H1 (cell line): Measurements from ENCODE around the gene CCNYL1.

Experiments used
- ASH2L ChIP-seq: fragments of 200-600, 300-600 bp; sonication (generic); IDR thresholded peaks from one replicate; pipeline ENCODE4 v1.7.1; 2017; ENCODE audit warnings: low read length
- BRCA1 ChIP-seq: IDR thresholded peaks from 2 replicates; pipeline ENCODE4 v1.6.1; 2012; ENCODE audit warnings: low read depth, low read length, improper control_type of control experiment
- GABPA ChIP-seq: IDR thresholded peaks from 2 replicates; pipeline ENCODE4 v1.6.1; 2011; ENCODE audit warnings: mild to moderate bottlenecking, low read length, moderate library complexity, borderline replicate concordance; ENCODE audit not compliant: insufficient read depth
- JUND ChIP-seq: IDR thresholded peaks from 2 replicates; pipeline ENCODE4 v1.6.1; 2011; ENCODE audit warnings: mild to moderate bottlenecking, improper control_type of control experiment, low read length
- MAX ChIP-seq: IDR thresholded peaks from 2 replicates; pipeline ENCODE4 v1.6.1; 2012; ENCODE audit warnings: inconsistent platforms
- RAD21 ChIP-seq, 2 experiments: IDR thresholded peaks in 1 of 2; conservative IDR thresholded peaks in 1 of 2; 2 replicates each; pipeline ENCODE4 v1.6.1; 2011; ENCODE audit warnings: low read depth in 2 of 2, low read length in 2 of 2, improper control_type of control experiment in 1 of 2, inconsistent platforms in 1 of 2, mild to moderate bottlenecking in 1 of 2, moderate library complexity in 1 of 2
- TF ChIP-seq, protein P1 (sequence below), 3 experiments: IDR thresholded peaks; 1 replicate in 2 of 3; 2 replicates in 1 of 3; pipeline versions ENCODE4 v1.5.1 to v1.6.1; 2011; ENCODE audit warnings: low read length in 3 of 3, mild to moderate bottlenecking in 3 of 3, inconsistent platforms in 2 of 3, low read depth in 1 of 3, moderate library complexity in 1 of 3; ENCODE audit not compliant: insufficient read depth in 1 of 3; ENCODE audit errors: control extremely low read depth in 1 of 3

DNA sequence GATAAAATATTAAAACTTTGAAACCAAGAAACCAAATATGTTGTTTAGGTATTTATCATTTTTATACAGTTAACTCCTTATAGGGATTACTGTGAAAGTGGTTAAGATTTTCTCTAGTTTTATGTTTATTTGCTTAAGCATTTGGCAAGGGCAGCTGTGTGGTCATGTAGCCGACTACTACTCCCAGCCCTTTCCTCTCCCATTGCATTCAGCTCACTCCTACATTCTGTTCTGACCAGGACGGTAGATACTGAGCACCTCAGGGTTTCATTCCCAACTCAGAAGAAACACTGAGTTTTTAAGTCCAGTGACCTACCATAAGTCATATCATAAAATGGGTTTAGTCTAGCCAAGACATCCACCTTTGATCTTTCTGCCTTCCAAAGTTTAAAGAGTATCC, 38.4 kb downstream of the CCNYL1 start:
- TF ChIP-seq RAD21 (IDR thresholded peaks at IDR 0.05 in 1 of 2, conservative IDR thresholded peaks at IDR 0.05 in 1 of 2; ENCODE audit: low read depth in 2 of 2, low read length in 2 of 2) = no peak
- TF ChIP-seq, protein P1, sequence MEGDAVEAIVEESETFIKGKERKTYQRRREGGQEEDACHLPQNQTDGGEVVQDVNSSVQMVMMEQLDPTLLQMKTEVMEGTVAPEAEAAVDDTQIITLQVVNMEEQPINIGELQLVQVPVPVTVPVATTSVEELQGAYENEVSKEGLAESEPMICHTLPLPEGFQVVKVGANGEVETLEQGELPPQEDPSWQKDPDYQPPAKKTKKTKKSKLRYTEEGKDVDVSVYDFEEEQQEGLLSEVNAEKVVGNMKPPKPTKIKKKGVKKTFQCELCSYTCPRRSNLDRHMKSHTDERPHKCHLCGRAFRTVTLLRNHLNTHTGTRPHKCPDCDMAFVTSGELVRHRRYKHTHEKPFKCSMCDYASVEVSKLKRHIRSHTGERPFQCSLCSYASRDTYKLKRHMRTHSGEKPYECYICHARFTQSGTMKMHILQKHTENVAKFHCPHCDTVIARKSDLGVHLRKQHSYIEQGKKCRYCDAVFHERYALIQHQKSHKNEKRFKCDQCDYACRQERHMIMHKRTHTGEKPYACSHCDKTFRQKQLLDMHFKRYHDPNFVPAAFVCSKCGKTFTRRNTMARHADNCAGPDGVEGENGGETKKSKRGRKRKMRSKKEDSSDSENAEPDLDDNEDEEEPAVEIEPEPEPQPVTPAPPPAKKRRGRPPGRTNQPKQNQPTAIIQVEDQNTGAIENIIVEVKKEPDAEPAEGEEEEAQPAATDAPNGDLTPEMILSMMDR (IDR thresholded peaks at IDR 0.05; ENCODE audit: control extremely low read depth in 1 of 3, insufficient read depth in 1 of 3, low read depth in 1 of 3, low read length in 3 of 3) = no peak
- TF ChIP-seq JUND = no peak
- no peak for TF ChIP-seq GABPA
- no peak for TF ChIP-seq ASH2L
- no peak for TF ChIP-seq BRCA1
- TF ChIP-seq MAX = no peak
